ENCODE data around the gene IPO11.

Gene IPO11

DNA sequence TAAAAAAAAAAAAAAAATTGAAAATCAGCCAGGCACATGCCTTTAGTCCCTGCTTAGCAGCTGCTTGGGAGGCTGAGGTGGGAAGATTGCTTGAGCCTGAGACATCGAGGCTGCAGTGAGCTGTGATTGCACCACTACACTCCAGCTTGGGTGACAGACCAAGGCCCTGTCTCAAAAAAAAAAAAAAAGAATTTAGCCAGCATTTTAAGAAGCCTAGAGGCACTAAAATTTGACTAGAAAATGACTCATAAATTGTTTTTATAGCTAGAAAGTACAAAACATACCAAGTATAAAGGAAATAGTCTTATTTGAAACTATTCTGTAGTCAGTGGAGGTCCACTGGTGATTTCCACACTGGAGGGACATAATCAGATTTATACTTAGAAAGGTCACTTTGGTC, 183.5 kb downstream of the IPO11 start:
- DNase-seq (ENCODE audit: low spot score): no peak
- Histone ChIP-seq H3K27ac (no peak overlapping the region), H3K4me3 (no peak overlapping the region)
- TF ChIP-seq CTCF (IDR thresholded peaks at IDR 0.05): no peak

GRCh38 chr5:62596691-62597090, 184.1 kb downstream of the IPO11 start:
- no peak for TF ChIP-seq CTCF (IDR thresholded peaks at IDR 0.05)
- H3K4me3 ChIP-seq: no peak overlapping the region
- no peak for DNase-seq (ENCODE audit: low spot score)
- H3K27ac ChIP-seq: no peak overlapping the region

DNA sequence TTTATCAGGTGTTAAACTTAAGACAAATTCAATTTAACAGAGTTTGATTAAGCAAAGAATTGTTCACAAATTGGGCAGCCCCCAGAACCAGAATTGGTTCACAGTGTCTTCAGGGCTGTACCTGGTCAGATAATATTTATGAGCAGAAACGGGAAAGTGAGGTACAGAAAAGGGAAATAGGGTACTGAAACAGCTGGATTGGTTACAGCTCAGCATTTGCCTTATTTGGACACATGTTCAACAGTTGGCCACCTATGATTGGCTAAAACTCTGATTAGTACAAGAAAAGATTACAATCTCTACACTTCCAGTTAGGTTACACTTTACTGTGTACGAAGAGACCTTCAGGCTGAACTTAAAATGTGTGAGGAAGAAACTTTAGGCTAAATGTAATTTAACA, 184.8 kb downstream of the IPO11 start:
- DNase-seq (ENCODE audit: low spot score): no peak
- TF ChIP-seq CTCF (IDR thresholded peaks at IDR 0.05): no peak
- no peak overlapping the region for H3K4me3 ChIP-seq
- no peak overlapping the region for H3K27ac ChIP-seq

DNA sequence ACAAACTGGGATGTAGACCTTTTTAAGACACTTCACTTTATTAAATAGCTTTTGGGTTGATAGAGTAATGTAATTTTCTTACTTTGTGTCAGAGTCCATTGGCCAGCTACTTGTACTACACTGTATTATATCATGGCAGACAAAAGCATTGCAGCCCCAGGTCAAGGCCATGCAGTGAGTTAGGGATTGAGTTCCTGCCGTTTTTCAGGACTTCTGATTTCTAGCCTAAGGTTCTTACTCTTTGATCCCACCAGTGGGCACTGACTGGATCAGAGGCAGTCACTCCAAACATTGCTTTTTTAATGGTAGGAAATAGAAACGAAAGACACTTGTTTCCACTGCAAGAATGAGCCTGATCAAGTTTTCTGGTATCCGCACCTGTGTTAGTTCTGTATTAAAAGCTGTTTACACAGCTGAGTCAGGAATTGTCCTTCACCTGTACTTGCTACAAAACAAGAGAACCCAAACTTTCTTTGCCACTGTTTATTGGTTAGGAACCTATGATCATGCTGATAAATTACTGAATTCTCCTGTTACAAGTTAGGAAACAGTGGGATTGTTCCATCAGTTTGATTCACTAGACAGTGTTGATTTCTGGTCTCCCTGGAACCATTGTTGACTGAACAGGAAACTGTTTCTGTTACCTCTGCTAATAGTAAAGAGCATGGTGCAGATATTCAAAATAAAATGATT, 188.1 kb downstream of the IPO11 start:
- Histone ChIP-seq H3K4me3 (no peak overlapping the region), H3K27ac (no peak overlapping the region)
- no peak for TF ChIP-seq CTCF (IDR thresholded peaks at IDR 0.05)
- no peak for DNase-seq (ENCODE audit: low spot score)

- TF ChIP-seq CTCF (IDR thresholded peaks at IDR 0.05): no peak
- Histone ChIP-seq H3K4me3 (no peak overlapping the region), H3K27ac (no peak overlapping the region)
- DNase-seq (ENCODE audit: low spot score): no peak
Observed at GRCh38 chr5:62603934-62604333, 191.4 kb downstream of the IPO11 start.

GRCh38 chr5:62605638-62606037, 193.1 kb downstream of the IPO11 start:
- Histone ChIP-seq H3K27ac (no peak overlapping the region), H3K4me3 (no peak overlapping the region)
- no peak for DNase-seq (ENCODE audit: low spot score)
- no peak for TF ChIP-seq CTCF (IDR thresholded peaks at IDR 0.05)

DNA sequence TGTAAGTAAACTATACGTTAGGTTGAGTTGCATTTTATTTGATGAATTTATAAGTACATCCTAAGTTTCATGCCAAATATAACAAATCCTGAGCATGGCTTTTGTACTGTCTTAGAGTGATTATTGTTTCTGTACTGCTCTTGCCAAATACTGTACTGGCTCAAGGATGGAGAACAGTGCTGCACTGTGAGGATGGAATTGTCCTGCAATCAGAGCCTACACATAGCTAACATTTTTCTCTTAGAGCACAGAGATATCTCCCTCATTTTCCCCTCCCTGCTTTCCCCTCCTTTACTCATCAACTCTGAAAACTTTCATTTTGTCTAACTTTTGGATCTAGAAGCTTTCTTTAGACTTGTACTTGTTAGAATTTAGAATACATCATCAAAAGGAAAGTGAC, 194.3 kb downstream of the IPO11 start:
- no peak overlapping the region for H3K27ac ChIP-seq
- no peak overlapping the region for H3K4me3 ChIP-seq
- DNase-seq (ENCODE audit: low spot score): no peak
- TF ChIP-seq CTCF (IDR thresholded peaks at IDR 0.05): no peak

All from coronary artery (tissue), 2 donors.